HG03108 (cell line): ENCODE data around the gene TENM4.

Experiments used
- ATAC-seq: cut with Tn5 transposase; IDR thresholded peaks from one replicate; pipeline ENCODE4 v1.9.1; 2021; ENCODE audit warnings: moderate library complexity; ENCODE audit not compliant: unreplicated experiment

TENM4 gene

DNA sequence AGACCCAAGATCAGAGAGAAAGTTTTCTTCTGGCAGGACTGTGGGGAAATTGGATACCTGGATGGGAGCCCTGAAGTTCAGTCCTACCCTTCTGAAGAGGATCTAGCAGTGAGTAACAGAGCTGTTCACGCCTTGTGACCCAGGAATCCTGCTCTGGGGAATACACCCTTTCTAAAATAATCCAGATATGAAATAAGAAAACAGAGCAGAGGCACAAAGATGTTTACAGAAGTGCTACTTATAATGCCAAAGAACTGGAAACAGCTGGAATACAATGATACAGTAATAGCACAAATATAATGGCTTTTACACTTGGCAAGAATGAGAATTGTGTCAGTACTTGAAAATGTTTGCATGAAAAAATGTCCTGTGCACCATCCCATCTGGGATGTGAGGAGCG lies 562.2 kb downstream of the TENM4 start:
- no peak for ATAC-seq

DNA sequence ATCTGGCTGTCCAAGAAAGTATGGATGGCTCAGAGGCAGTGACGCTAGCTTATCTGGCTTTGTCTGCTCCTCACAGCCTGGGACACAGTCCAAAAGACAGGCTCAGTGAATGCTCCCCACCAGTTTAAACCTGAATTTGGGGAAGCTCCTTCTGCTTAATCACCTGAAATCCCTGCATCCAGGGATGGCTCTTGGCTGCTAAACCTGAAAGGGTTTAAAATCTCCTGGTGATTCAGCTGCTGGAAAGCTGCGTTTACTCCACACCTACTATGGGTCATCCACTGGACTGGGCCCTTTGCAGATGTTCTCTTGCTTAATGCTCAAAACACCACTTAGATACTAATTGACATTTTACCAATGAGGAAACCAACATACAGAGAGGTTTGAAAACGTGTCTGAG lies 564.2 kb downstream of the TENM4 start:
- ATAC-seq, result no peak

DNA sequence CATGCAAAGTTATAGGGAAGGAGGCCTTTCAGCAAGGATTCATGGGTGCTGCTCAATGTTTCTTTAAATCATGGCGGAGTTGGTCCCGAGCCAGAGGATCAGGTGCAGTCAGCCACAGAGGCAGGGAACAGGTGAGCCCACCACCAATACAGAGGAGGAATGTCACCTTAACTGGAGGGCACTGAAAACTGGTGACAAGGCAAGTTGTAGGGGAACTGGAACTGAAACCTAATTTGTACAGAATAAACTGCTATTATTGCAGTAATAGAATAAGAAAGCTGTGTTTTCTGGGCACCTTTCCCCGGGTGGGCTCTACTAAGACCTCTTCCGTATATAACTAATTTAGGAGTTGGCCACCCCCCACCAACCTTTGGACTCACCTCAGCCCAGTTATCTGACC lies 570.2 kb downstream of the TENM4 start:
- ATAC-seq, result no peak

DNA sequence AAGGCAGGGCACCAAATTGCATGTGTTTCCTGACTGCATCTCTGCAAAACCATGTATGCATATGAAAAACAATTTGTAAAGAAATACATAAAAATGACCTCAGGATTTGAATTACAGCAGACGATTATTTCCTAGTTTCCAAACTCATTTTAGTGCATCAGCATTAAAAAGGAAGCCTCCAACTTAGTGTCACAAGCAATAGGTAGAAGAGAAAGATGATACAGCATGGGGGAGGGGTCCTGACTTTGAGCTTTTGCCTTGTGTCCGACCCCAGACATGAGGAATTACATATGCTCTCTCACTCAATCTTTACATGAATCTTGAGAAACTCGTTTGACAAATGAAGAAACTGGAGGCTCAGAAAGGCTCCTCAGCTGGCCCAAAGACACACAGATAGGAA lies 571.5 kb downstream of the TENM4 start:
- no peak for ATAC-seq

DNA sequence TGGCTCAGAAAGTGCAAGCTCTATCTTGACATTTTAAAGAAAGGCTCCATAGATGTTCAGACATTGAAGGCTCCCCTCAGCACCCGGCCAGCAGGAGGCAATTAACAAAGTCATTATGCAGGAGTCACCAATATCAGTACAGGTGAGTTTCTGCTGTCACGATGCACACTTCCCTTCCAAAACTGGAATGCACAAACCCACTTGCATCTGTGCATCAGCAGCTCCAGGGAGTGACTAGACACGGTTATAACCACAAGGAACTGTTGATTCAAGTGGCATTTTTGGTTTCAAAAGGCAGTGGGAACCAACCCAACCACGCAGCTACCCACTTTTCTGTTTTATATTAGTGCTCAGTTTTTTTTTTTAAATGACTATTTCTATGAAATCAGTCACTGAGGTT lies 572.3 kb downstream of the TENM4 start:
- ATAC-seq, result no peak

DNA sequence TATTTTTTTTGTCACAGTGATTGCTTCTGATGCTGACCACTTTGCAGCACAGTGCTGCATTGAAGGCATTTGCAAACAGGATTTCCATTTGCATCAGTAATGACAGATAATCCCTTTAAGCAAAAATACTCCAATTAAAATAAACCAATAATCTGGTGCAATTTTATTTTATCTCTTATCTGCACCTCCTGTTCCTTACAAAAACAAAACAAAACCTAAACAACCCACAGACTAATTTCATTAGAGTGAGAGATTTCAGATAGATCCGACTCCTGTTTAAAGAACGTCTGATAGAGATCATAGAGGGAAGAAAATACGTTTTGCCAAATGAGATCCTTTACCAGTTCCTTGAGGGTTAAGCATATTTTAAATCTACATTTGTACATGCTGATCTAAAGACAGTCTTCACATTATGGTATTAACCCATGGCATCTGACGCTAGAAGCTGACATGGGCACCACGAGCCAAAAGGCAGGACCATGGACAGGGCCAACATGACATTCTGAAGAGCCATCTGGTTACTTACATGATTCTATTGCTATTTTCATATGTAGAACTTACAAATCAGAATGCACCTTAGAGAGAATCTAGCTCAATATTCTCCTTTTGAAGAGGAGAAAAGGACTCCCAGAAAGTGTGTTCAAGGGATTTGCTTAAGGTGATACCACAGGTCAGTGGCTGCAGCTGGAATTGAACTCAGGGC lies 580.0 kb downstream of the TENM4 start:
- ATAC-seq, result no peak

DNA sequence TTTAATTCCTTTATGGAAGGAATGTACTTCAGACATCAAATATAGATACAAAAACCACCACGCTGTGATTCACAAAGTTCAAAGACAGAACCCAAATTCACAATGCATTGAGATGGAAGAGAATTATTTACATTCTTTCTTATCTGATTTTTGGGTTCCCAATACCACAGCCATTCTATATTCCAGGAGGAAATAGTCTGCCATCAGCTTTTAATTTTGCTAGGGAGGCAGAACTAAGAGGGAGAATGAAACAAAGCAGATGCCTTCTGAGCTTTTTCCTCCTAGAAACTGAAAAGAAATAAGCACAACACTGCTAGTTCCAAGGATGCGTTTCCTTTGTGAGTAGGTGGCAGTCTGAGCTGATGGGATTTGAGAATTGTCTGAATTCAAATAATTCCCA lies 583.1 kb downstream of the TENM4 start:
- no peak for ATAC-seq

DNA sequence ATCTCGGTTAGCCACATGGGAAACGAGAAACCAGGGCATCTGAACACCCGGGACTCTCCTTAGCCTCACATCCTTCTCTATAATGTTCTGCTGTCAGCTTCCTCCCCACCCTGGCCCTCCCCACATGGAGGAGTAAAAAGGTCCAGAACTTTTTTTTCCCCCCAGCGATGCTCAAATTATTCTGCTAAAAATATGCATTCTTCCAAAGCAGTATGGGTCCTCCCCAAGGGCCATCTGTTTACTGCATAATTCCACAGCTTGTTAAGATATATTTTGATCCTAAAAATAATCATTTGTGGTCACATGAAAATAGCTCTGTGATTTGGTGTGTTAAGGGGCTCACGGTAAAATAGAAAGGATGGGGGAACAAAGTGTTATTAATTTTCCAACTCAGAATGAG lies 584.6 kb downstream of the TENM4 start:
- ATAC-seq, result no peak

DNA sequence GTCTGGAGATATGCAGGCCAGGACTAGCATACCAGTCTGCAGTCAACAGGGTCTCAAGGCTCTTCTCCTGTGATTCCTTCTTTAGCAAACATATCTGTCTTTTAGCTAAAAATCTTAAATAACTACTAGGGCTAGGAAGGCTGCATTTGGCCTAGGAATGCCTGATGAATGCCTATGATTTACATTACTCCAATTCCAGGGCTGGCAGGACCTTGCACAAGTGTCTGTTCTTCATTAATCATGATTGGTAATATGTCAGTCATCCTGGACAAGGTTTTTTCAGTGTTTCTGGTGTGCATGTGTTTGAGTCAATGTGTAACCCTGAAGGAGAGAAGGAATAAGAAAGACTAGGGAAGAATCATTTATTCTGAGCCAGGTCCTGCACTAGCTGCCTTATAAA lies 585.7 kb downstream of the TENM4 start:
- ATAC-seq, result no peak

DNA sequence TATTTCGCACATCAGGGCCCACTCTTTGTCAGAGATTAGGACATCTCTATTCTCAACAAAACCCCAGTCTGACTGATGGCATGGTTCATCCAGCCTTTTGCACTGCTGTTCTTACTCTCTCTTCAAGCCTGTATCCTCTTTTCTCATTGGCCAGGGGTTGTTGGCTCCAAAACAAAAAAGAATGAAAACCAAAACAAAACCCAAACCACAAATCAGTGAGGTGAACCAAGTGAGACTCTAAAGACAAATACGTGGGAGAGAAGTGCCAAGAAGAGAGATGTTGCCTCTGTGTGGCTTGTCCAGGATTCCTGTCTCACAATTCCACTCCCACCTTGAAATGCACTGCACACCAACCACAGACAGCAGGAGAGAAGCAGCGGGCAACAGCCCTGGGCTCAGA lies 587.3 kb downstream of the TENM4 start:
- ATAC-seq, result no peak

DNA sequence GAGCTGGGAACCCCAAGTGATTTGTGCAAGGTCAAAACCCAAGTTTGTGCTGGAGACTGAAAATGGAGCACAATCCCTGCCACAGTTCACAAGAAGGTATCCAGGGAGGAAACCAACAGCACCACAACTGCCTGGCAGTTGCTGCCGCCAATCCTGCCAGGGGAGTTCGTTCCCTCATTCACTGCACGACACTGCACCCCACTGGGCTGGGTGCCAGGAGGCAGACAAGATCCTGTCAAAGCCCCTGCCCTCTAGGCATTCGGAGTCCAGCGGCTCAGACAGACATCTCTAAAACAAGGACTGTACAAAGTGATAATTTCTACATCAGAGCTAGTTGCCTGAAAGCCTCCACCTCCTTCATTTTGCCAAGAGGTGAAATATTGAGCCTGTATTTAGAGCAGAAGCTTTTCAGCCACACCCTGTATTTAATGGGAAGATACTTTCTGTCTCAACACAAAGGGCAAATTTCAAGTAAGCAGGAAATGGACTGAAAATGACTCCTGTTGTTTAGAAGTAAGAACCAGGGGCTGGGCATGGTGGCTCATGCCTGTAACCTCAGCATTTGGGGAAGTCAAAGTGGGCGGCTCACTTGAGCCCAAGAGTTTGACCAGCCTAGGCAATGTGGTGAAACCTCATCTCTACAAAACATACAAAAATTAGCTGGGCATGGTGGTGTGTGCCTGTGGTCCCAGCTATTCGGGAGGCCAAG lies 588.8 kb downstream of the TENM4 start:
- ATAC-seq, result no peak

DNA sequence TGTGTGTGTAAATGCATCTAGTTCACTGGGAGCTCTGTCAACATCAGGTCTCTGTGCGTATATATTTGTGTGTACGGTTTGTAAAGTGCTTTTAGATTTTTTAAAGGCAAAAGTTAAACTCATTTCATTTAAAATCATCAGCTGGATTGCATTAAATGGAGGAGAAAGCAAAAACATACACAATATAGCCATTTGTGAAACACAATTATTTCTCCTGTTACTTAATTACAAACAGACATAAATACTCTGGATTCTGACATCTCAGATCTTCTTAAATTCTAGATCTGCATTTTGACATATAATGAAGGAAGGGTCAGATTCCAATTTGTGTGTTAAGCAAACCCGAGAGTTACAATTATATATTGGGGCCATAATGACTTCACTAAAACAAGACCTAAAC lies 590.8 kb downstream of the TENM4 start:
- no peak for ATAC-seq

DNA sequence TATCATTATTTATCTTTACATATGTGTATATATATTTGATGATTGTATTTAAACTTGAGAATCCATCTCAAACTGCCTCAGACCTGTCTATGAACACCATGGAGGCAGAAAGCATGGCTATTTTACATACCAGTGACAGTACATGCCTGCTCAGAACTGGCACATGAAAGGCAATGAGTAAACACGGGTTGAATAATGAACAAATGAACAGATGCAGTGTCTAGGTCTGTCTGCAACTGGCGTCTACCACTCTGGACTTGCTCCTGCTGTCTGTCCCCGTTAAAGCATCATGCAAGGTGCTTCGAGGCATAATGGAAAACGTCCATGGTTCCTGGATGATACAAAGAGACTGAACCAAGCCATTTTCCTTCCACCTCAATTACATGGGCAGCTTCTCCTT lies 594.6 kb downstream of the TENM4 start:
- ATAC-seq, result no peak

DNA sequence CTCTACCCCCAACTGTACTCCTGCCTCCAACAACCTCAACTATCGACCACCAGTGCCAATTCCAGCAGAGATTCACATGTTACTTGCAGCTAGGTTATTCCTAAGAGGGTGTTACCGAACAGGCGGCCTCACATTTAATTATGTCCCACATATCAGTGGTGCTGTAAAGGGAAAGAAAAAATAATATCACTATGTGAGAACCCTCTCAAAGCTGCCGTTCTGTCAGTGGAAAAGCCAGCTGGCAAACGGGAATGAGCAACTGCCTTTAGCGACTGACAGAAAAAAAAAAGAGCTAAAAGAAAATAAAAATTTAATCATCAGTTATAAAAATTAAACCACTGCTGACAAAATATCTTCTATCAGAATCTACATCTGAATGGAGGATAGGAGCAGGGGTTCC lies 595.3 kb downstream of the TENM4 start:
- no peak for ATAC-seq

DNA sequence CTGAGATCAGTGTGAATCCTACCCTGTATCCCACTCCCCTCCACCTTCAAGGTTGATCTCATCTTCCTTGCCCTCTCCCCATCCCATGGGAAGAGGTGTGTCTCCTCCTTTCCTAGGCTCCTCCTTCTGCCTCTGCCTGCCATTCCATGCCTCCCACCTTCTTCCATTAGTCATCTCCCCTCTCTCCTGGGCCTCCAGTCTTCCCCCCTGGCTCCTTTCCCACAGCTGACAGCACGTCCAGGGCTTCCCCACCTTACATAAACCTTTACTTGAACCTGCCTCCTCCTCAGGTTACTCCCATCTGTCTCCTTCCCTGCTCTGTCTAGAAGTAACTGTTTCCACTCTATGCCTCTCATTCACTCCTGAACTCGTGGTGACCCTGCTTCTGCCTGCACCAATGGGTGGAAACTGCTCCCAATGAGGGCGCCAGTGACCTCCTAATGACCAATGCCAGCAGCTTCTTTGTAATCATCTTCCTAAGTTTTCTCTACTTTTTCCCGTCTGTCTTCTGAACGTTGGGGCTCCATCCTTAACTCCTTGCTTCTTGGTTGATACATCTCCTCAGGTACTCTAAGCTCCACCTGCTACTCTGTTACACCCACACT lies 599.3 kb downstream of the TENM4 start:
- no peak for ATAC-seq

DNA sequence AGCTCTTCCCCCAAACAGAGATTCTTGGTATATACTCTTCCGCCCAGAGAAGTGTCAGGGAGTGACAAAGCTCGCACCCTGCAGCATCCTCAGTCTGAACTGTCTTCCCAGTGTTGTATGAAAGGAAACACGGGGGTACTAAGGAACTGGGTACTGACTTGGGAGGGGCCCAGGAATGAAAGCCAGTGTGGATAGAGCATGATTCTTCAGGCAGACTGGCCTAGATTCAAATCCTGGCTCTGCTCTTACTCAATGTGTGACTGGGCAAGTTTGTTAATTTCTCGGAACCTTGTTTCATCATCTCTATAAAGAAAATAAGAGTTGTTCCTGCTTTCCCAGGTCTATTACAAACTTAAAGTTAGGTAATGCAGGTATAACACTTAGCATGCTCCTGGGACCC lies 600.2 kb downstream of the TENM4 start:
- no peak for ATAC-seq

DNA sequence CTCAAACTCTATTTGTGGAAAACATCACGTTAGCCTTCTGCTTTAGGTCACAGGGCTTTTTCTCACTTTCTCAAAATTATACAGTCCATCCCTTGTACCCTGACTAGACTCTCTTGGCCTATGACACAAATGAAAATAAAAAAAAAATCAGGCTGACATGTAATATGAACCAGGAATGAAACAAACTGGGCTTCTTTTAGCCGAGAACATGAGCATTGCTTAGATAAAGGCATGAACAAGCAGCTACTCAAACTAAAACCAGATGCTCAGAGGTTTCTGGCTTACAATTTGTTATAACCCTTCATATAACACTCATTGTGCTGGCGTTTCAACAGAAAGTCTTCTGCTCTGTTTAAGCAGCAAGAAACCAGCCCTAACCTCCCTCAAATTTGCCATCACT lies 600.6 kb downstream of the TENM4 start:
- no peak for ATAC-seq

DNA sequence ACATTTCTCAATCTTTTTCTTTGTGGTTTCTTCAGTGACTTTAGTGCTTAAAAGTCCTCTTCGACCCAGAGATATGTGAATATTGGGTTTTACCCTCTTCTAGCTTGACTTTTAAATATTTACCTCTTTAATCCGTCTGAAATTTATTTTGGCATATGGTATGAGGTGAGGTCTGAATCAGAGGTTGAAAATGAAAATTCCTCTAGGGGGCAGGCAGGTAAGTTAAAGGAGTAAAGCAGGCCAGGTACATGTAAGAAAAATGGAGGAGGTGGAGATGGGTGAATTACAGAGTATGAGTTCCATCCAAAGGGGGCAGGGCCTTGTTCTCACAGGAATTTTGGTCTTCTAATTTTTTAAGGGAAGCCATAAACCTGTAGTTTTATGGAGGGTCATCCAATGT lies 602.4 kb downstream of the TENM4 start:
- no peak for ATAC-seq

DNA sequence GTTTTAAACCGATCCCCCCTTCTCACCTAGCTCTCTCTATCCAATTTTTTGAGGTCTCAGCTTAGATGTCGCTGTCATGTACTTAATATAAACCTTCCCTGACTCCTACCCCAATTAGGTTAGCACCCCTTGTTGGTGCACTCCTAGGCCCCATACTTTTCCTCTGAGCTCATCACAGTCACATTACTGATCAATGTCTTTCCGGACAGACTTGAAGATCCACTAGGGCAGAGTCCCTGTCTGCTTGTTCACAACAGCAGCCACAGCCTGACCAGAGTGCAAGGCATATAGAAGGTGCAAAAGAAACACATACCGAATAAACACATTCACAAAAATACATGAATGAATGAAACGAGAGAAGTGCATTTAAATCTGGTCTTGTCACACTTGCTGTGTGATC lies 605.2 kb downstream of the TENM4 start:
- no peak for ATAC-seq

DNA sequence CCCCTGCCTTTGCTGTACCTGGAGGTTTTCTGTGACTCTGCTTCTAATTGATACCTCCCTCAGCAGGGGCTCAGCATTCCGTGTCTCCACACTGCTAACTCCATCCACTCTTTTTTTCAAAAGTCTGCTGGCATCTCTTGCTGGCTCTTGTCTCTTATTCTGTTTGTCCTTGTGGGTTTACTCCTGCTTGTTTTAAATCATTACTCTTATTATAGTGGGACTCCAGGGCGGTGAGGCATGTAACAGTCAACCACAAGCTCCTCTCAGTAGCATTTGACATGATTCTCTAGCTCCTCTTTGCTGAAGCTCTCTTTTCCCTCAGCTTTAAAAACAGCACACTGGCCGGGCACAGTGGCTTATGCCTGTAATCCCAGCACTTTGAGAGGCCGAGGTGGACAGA lies 605.9 kb downstream of the TENM4 start:
- no peak for ATAC-seq

DNA sequence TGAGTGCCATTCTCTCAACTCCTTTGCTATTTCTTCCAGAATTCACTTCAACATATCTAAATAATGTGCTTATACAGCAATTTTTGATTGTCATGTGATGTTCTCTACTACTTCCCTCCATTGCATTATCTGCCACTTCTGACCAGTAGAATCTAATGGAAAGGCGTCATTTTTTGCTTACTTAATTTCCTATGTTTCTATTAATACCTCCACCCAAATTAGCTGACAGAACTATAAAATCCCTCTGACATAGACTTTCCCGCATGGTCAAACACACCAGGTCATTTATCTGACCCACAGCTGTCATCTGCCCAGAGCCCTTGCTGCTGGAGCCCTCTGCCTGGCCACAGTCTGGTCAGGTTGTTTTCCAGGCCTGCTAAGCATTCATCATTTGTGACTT lies 607.6 kb downstream of the TENM4 start:
- no peak for ATAC-seq

DNA sequence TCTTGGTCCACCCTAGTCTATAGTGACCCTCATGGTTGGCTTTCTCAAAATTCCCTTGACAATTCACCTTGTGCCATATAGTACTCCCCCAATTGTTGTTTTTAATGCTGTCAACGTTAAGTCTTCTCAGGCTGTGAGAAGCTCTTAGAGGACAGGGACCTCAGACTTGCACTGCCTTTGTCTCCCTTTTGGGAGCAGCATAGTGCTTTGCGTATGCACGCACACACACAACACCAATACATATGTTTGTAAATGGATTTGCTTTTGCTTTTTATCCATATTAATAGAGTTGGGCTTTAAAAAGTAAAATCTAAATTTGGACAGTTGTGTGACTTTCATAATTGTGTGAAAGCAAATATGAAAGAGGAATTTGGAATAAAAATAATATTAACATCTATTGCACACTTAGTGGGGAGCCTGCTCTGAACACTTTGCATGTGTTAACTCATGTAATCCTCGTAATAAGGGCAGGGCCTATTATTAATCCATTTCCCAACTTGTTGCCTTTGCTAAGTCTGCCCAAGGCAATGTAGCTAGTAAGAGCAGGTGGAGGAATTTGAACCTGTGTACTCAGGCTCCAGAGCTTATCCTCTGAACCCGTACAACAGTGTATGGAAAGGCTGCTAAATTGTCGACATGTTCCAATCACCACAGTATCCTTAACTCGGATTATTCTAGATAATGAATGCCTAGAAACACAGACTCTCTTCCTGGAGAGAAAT lies 608.4 kb downstream of the TENM4 start:
- no peak for ATAC-seq
